IMR-90 (cell line): Measurements from ENCODE around the gene RASGRP2. TPM values are rescaled to one million over a fixed set of nuclear protein-coding genes. Genes with fewer than 3 reads are reported as not detected.

Experiments
- ATAC-seq: fragments of 200-7000 bp; cut with Tn5 transposase; 2 replicates; pipeline ENCODE4 v1.9.1; 2020; ENCODE audit warnings: low read depth, mild to moderate bottlenecking, moderate library complexity
- BruUV-seq: library from RNA; stranded (reverse); fragments of 400-500 nt; replicated peaks from 2 replicates; lab custom pipeline; 2021; lab: Mats Ljungman, UMichigan
- CTCF ChIA-PET: fragments of 300-600 bp; formaldehyde crosslinking; extraction: SDS; loops from one replicate; lab custom pipeline; 2021; ENCODE audit warnings: antibody characterized with exemption; lab: Yijun Ruan, JAX
- POLR2A ChIA-PET: fragments of 300-600 bp; sonication (Branson Sonifier 250); formaldehyde crosslinking; loops from one replicate; lab custom pipeline; 2022; ENCODE audit warnings: antibody characterized with exemption; ENCODE audit not compliant: unreplicated experiment; lab: Charles Lee
- DNase-seq: peaks from one replicate; pipeline ENCODE4 v3.0.0; 2013
- H2AFZ ChIP-seq: replicated peaks from 2 replicates; pipeline ENCODE3; 2013; ENCODE audit warnings: low read length, mild to moderate bottlenecking; ENCODE audit not compliant: poor library complexity
- H2AK5ac ChIP-seq: 2 replicates; pipeline ENCODE4 v1.6.1; 2013; ENCODE audit warnings: low read depth, low read length, inconsistent platforms
- H2AK9ac ChIP-seq: replicated peaks from 2 replicates; pipeline ENCODE3; 2013; ENCODE audit warnings: mild to moderate bottlenecking, low read depth, low read length, moderate library complexity; ENCODE audit not compliant: poor library complexity
- H2BK120ac ChIP-seq: 2 replicates; pipeline ENCODE4 v1.6.1; 2013; ENCODE audit warnings: low read depth, low read length, inconsistent platforms
- H2BK15ac ChIP-seq: 3 replicates; pipeline ENCODE4 v1.6.1; 2013; ENCODE audit warnings: low read depth, low read length, inconsistent platforms
- H2BK20ac ChIP-seq: 2 replicates; pipeline ENCODE4 v1.6.1; 2013; ENCODE audit warnings: low read depth, mild to moderate bottlenecking, inconsistent platforms, low read length, moderate library complexity
- H2BK5ac ChIP-seq: 2 replicates; pipeline ENCODE4 v1.6.1; 2013; ENCODE audit warnings: mild to moderate bottlenecking, low read depth, low read length, inconsistent platforms; ENCODE audit not compliant: poor library complexity, severe bottlenecking
- H3K14ac ChIP-seq: replicated peaks from 2 replicates; pipeline ENCODE4 v1.6.1; 2013; ENCODE audit warnings: low read depth, low read length, inconsistent platforms
- H3K18ac ChIP-seq: 2 replicates; pipeline ENCODE4 v1.6.1; 2013; ENCODE audit warnings: low read depth, low read length, control low read depth
- H3K23ac ChIP-seq: 2 replicates; pipeline ENCODE4 v1.6.1; 2013; ENCODE audit warnings: low read depth, low read length, inconsistent platforms
- H3K27ac ChIP-seq: 2 replicates; pipeline ENCODE4 v1.5.1; 2013; ENCODE audit warnings: mild to moderate bottlenecking, control low read depth, low read length; ENCODE audit not compliant: insufficient read depth
- H3K27me3 ChIP-seq: 2 replicates; pipeline ENCODE4 v1.6.1; 2013; ENCODE audit warnings: low read length; ENCODE audit not compliant: control insufficient read depth, insufficient read depth
- H3K36me3 ChIP-seq: 2 replicates; pipeline ENCODE4 v1.6.1; 2013; ENCODE audit warnings: low read length, mixed read lengths; ENCODE audit not compliant: control insufficient read depth, insufficient read depth
- H3K4ac ChIP-seq: 2 replicates; pipeline ENCODE4 v1.6.1; 2013; ENCODE audit warnings: low read depth, low read length, inconsistent platforms
- H3K4me1 ChIP-seq: 2 replicates; pipeline ENCODE4 v1.6.1; 2013; ENCODE audit warnings: low read length, mixed read lengths; ENCODE audit not compliant: control insufficient read depth, insufficient read depth
- H3K4me2 ChIP-seq: 2 replicates; pipeline ENCODE4 v1.6.1; 2013; ENCODE audit warnings: low read depth, mild to moderate bottlenecking, control low read depth, low read length, moderate library complexity
- H3K4me3 ChIP-seq: 2 replicates; pipeline ENCODE4 v1.5.1; 2013; ENCODE audit warnings: low read depth, mild to moderate bottlenecking, control low read depth, low read length, moderate library complexity; ENCODE audit not compliant: insufficient read depth
- H3K56ac ChIP-seq: 2 replicates; pipeline ENCODE4 v1.6.1; 2013; ENCODE audit warnings: low read length, inconsistent platforms; ENCODE audit not compliant: insufficient read depth; ENCODE audit errors: extremely low read depth
- H3K79me1 ChIP-seq, 2 experiments: 2 replicates each; pipeline ENCODE4 v1.6.1; 2013; ENCODE audit warnings: low read length in 2 of 2, inconsistent platforms in 1 of 2, low read depth in 1 of 2
- H3K9ac ChIP-seq: 2 replicates; pipeline ENCODE4 v1.6.1; 2013; ENCODE audit warnings: low read depth, low read length, control low read depth
- H3K9me1 ChIP-seq: 2 replicates; pipeline ENCODE4 v1.6.1; 2013; ENCODE audit warnings: low read length, inconsistent platforms; ENCODE audit not compliant: insufficient read depth
- H3K9me3 ChIP-seq: 2 replicates; pipeline ENCODE4 v1.6.1; 2013; ENCODE audit warnings: low read length; ENCODE audit not compliant: control insufficient read depth, insufficient read depth
- H4K20me1 ChIP-seq: 2 replicates; pipeline ENCODE4 v1.6.1; 2013; ENCODE audit warnings: low read length, inconsistent platforms; ENCODE audit not compliant: insufficient read depth
- H4K5ac ChIP-seq: 2 replicates; pipeline ENCODE4 v1.6.1; 2013; ENCODE audit warnings: mild to moderate bottlenecking, low read depth, low read length, control low read depth
- H4K8ac ChIP-seq, 2 experiments: 2 replicates each; pipeline ENCODE4 v1.6.1; 2013; ENCODE audit warnings: low read depth in 2 of 2, low read length in 2 of 2, control low read depth in 1 of 2, inconsistent platforms in 1 of 2
- H4K91ac ChIP-seq: 2 replicates; pipeline ENCODE4 v1.6.1; 2013; ENCODE audit warnings: low read depth, low read length, inconsistent platforms; ENCODE audit not compliant: insufficient read depth
- BHLHE40 ChIP-seq: fragments of 150-350 bp; IDR thresholded peaks from 2 replicates; pipeline ENCODE4 v1.6.1; 2016; ENCODE audit warnings: mild to moderate bottlenecking, low read depth, low read length
- CEBPB ChIP-seq: IDR thresholded peaks from 2 replicates; pipeline ENCODE4 v1.6.1; 2012; ENCODE audit warnings: low read depth, low read length, improper control_type of control experiment
- CHD1 ChIP-seq: IDR thresholded peaks from 2 replicates; pipeline ENCODE4 v1.6.1; 2012; ENCODE audit warnings: low read depth, low read length, improper control_type of control experiment
- CTCF ChIP-seq: conservative IDR thresholded peaks from 2 replicates; pipeline ENCODE4 v1.5.1; 2012; ENCODE audit warnings: mild to moderate bottlenecking, low read depth, low read length, improper control_type of control experiment
- ELK1 ChIP-seq: fragments of 150-350 bp; IDR thresholded peaks from 2 replicates; pipeline ENCODE4 v1.6.1; 2016; ENCODE audit warnings: low read depth, mild to moderate bottlenecking, low read length, moderate library complexity, borderline replicate concordance
- MAFK ChIP-seq: IDR thresholded peaks from 2 replicates; pipeline ENCODE4 v1.6.1; 2012; ENCODE audit warnings: low read depth, low read length, improper control_type of control experiment
- MXI1 ChIP-seq: IDR thresholded peaks from 2 replicates; pipeline ENCODE4 v1.6.1; 2012; ENCODE audit warnings: low read depth, mild to moderate bottlenecking, low read length, moderate library complexity, borderline replicate concordance
- NFE2L2 ChIP-seq: fragments of 150-350 bp; IDR thresholded peaks from 2 replicates; pipeline ENCODE4 v1.6.1; 2016; ENCODE audit warnings: low read depth, mild to moderate bottlenecking, low read length
- POLR2A ChIP-seq: IDR thresholded peaks from 2 replicates; pipeline ENCODE4 v1.6.1; 2012; ENCODE audit warnings: mild to moderate bottlenecking, low read depth, low read length
- RAD21 ChIP-seq: IDR thresholded peaks from 2 replicates; pipeline ENCODE4 v1.6.1; 2012; ENCODE audit warnings: low read length, improper control_type of control experiment
- RCOR1 ChIP-seq: IDR thresholded peaks from 2 replicates; pipeline ENCODE4 v1.6.1; 2012; ENCODE audit warnings: mild to moderate bottlenecking, low read length, improper control_type of control experiment; ENCODE audit not compliant: insufficient replicate concordance
- RFX5 ChIP-seq: IDR thresholded peaks from 2 replicates; pipeline ENCODE4 v1.8.0; 2012; ENCODE audit warnings: low read depth, mild to moderate bottlenecking, low read length, moderate library complexity
- USF2 ChIP-seq: fragments of 150-350 bp; IDR thresholded peaks from 2 replicates; pipeline ENCODE4 v1.6.1; 2017; ENCODE audit warnings: mild to moderate bottlenecking, antibody characterized with exemption, low read length, low read depth
- WGBS, 2 experiments: methylation state at CpG; one replicate each; pipeline versions ENCODE4 v1.1.5 to v1.1.7; 2013; ENCODE audit warnings: missing lambda C conversion rate in 2 of 2; ENCODE audit not compliant: insufficient read length in 1 of 2; ENCODE audit errors: extremely low coverage in 2 of 2; 5-methylcytosine and 5-hydroxymethylcytosine counted together
- dilution Hi-C: fragments of 300-500 bp; cut with HindIII; formaldehyde crosslinking; loops from one replicate; pipeline ENCODE4 v1.14.3; 2018; ENCODE audit warnings: low sequenced_read_pairs; ENCODE audit not compliant: unreplicated experiment
- in situ Hi-C: fragments of 300-500 bp; cut with MboI; formaldehyde crosslinking; loops from 3 replicates; pipeline ENCODE4 v1.14.3; 2019; ENCODE audit warnings: low sequenced_read_pairs, inconsistent platforms, mixed read lengths
- intact Hi-C: fragments of 100-400 bp; cut with micrococcal nuclease; formaldehyde crosslinking; loops from 2 replicates; pipeline ENCODE4 v1.10.0; 2022
- polyA plus RNA-seq, 3 experiments: library from polyadenylated mRNA; depleted of rRNA; stranded (reverse); fragments of >200 nt; gene quantifications; 2 replicates each; pipeline ENCODE4 v1.2.3, GENCODE V29; 2012; ENCODE audit warnings: low replicate concordance in 1 of 3
- total RNA-seq: library from RNA; depleted of rRNA; stranded (reverse); fragments of >200 nt; gene quantifications from 2 replicates; pipeline ENCODE4 v1.2.3, GENCODE V29; 2012

The RASGRP2 gene
- total and polyA plus RNA-seq, 2 of the 4 experiments (the other 2 are of a cell fraction), result 1.2 TPM; not detected in 1

- H3K18ac ChIP-seq, result no peak overlapping the region
- CTCF ChIA-PET, result no interaction called here
- dilution Hi-C loops, result no loop called here
These were observed 48.5 kb upstream of the RASGRP2 start for GRCh38 chr11:64792482-64792881.

More at GRCh38 chr11:64792482-64792881, 48.5 kb upstream of the RASGRP2 start:
- Histone ChIP-seq H4K5ac (no peak overlapping the region), H2AK9ac (no peak overlapping the region), H3K27ac (no peak overlapping the region), H3K4me3 (no peak overlapping the region), H3K4ac (no peak overlapping the region), H2BK120ac (no peak overlapping the region), H3K9ac (no peak overlapping the region), H2BK5ac (no peak overlapping the region), H3K23ac (no peak overlapping the region), H2AFZ (no peak overlapping the region), H4K91ac (no peak overlapping the region), H3K9me3 (no peaks in the 10 kb centered on the region), H2AK5ac (no peak overlapping the region), H3K56ac (no peak overlapping the region), H4K8ac (no peak overlapping the region), H3K9me1 (no peaks in the 10 kb centered on the region), H3K4me2 (no peak overlapping the region), H3K14ac (no peak overlapping the region), H3K27me3 (no peaks in the 10 kb centered on the region), H3K79me1 (no peaks in the 10 kb centered on the region), H4K20me1 (no peaks in the 10 kb centered on the region), H3K36me3 (peaks cover 30% of the 10 kb centered on the region), H2BK15ac (no peak overlapping the region), H2BK20ac (no peak overlapping the region), H3K4me1 (no peaks in the 10 kb centered on the region)
- in situ Hi-C loops, result no loop called here
- POLR2A ChIA-PET, result no interaction called here
- no CpG with 5 or more reads among the region's 4 CpGs for WGBS, 2 experiments
- TF ChIP-seq CHD1 (no peak), CTCF (no peak), MXI1 (no peak), BHLHE40 (no peak), CEBPB (no peak), POLR2A (no peak), USF2 (no peak), ELK1 (no peak), NFE2L2 (no peak), RAD21 (no peak), MAFK (no peak), RFX5 (no peak), RCOR1 (no peak)
- no TSS peak for BruUV-seq
- ATAC-seq, result no peak
- intact Hi-C loops, result no loop called here
- no peak for DNase-seq
